ENCODE results near the gene CCL25. TPM values are rescaled to one million over a fixed set of nuclear protein-coding genes. Genes with fewer than 3 reads are reported as not detected.

Gene CCL25
- total RNA-seq, 2 experiments from 2014 or later = not detected

- H3K4me3 Mint-ChIP-seq = no peak overlapping the region
- H3K36me3 Mint-ChIP-seq (ENCODE audit: low read depth) = no peaks in the 10 kb centered on the region
- no peaks in the 10 kb centered on the region for H3K4me1 Mint-ChIP-seq
- no peak overlapping the region for H3K27ac Mint-ChIP-seq
- DNase-seq = no peak
- peaks cover 2% of the 10 kb centered on the region for H3K27me3 Mint-ChIP-seq
- H3K9me3 Mint-ChIP-seq = no peaks in the 10 kb centered on the region
- POLR2A ChIA-PET = no interaction called here
- CTCF ChIA-PET = no interaction called here
These were observed 29.3 kb downstream of the CCL25 start for GRCh38 chr19:8081569-8082550.

DNA sequence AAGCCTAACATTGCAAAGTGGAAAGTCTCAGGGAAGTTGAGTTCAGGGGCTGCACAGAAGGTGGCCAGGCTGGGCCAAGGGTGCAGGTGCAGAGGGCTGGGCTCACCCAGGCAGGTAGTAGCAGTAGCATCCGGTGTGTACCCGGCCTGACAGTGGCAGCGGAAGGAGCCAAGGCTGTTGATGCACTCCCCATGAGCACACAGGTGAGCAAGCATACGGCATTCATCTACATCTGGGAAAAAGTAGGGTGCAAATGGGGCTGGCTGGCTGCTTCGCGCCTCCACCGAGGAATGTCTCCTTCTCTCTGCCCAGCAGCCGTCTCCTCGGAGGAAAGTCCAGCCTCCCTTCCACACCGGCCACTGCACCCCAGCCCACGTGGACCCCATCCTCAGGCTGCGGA lies 30.6 kb downstream of the CCL25 start:
- H3K27ac Mint-ChIP-seq = no peak overlapping the region

DNA sequence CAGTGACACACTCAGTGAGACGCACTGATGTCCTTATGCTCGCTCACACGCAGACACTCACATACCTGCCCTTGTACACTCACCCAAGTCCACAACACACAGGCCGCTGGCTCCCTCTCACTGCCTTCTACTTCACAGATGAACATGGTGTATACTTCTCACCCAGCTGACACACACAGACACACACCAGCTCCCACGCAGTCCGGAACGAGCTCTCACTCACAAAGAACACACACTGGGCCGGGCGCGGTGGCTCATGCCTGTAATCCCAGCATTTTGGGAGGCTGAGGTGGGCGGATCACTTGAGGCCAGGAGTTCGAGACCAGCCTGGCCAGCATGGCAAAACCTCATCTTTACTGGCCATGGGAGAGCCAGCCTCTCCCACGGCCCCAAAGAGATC lies 31.6 kb downstream of the CCL25 start:
- no peaks in the 10 kb centered on the region for H3K9me3 Mint-ChIP-seq
- H3K4me3 Mint-ChIP-seq = no peak overlapping the region
- no peak overlapping the region for H3K27ac Mint-ChIP-seq
- ChIA-PET CTCF (no interaction called here), POLR2A (no interaction called here)
- DNase-seq = no peak
- peaks cover 2% of the 10 kb centered on the region for H3K27me3 Mint-ChIP-seq
- H3K4me1 Mint-ChIP-seq = no peaks in the 10 kb centered on the region
- no peaks in the 10 kb centered on the region for H3K36me3 Mint-ChIP-seq (ENCODE audit: low read depth)

More for the DNA sequence above, 30.6 kb downstream of the CCL25 start:
- H3K27me3 Mint-ChIP-seq = peaks cover 2% of the 10 kb centered on the region
- H3K36me3 Mint-ChIP-seq (ENCODE audit: low read depth) = no peaks in the 10 kb centered on the region
- CTCF ChIA-PET = no interaction called here
- H3K9me3 Mint-ChIP-seq = no peaks in the 10 kb centered on the region
- no peaks in the 10 kb centered on the region for H3K4me1 Mint-ChIP-seq
- DNase-seq = no peak
- H3K4me3 Mint-ChIP-seq = no peak overlapping the region
- POLR2A ChIA-PET = no interaction called here

DNA sequence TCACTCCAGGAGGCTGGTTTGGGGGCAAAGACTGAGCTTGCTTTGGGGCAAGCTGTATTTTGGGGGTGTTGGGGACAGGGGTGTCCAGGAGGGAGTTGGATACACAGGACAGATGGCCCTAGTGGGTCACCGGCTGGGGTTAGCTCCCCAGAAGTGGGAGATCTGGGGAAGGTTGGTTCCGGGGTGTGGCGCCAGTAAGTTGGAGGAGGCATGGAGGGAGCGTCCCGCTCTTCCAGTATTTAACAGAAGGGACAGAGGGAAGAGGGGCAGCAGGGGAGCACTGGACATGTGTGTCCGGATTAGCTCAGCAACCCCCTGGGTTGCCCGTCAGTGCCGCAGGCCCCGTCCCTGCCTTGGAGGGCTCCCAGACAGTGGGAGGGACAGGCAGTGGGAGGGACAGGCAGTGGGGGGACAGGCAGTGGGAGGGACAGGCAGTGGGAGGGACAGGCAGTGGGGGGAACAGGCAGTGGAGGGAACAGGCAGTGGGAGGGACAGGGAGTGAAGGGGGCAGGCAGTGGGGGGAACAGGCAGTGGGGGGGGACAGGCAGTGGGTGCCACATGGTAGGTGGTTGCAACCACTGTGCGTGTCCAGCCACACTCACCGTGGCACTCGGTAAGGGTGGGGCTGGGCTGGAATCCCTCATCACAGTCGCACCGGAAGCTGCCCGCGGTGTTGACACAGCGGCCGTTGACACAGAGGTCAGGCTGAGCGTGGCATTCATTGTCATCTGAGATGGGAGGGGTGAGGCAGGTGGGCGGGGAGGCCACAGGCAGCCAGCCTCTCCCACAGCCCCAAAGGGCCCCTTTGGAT lies 33.2 kb downstream of the CCL25 start:
- Mint-ChIP-seq H3K9me3 (no peaks in the 10 kb centered on the region), H3K4me1 (no peaks in the 10 kb centered on the region), H3K4me3 (no peak overlapping the region), H3K27ac (no peak overlapping the region), H3K27me3 (no peaks in the 10 kb centered on the region), H3K36me3 (ENCODE audit: low read depth) (no peaks in the 10 kb centered on the region)
- ChIA-PET CTCF (no interaction called here), POLR2A (no interaction called here)
- no peak for DNase-seq

DNA sequence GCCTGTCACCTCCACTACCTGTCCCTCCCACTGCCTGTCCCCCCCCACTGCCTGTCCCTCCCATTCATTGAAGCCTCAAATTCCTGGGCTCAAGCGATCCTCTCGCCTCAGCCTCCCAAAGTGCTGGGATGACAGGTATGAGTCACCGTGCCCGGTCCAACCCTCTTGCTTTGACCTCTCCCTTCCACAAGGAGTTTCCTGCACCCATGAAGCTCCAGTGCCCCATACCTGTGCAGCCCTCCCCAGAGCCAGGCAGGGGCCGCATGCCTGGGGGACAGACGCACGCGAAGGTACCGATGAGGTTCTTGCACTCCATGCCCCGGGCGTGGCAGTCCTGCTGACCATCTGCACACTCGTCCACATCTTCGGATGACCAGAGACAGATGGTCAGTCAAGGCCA lies 34.3 kb downstream of the CCL25 start:
- ChIA-PET POLR2A (no interaction called here), CTCF (no interaction called here)
- Mint-ChIP-seq H3K27me3 (no peaks in the 10 kb centered on the region), H3K36me3 (ENCODE audit: low read depth) (no peaks in the 10 kb centered on the region), H3K9me3 (no peaks in the 10 kb centered on the region), H3K4me3 (no peak overlapping the region), H3K27ac (no peak overlapping the region), H3K4me1 (no peaks in the 10 kb centered on the region)
- DNase-seq = no peak

GRCh38 chr19:8087876-8088275 lies 35.3 kb downstream of the CCL25 start:
- POLR2A ChIA-PET = no interaction called here
- Mint-ChIP-seq H3K27ac (no peak overlapping the region), H3K36me3 (ENCODE audit: low read depth) (no peaks in the 10 kb centered on the region), H3K27me3 (no peaks in the 10 kb centered on the region), H3K4me1 (no peaks in the 10 kb centered on the region), H3K9me3 (no peaks in the 10 kb centered on the region), H3K4me3 (no peak overlapping the region)
- CTCF ChIA-PET = no interaction called here
- no peak for DNase-seq

- H3K9me3 Mint-ChIP-seq = peaks cover 1% of the 10 kb centered on the region
- POLR2A ChIA-PET = no interaction called here
These were observed 36.4 kb downstream of the CCL25 start for GRCh38 chr19:8088752-8089663.

DNA sequence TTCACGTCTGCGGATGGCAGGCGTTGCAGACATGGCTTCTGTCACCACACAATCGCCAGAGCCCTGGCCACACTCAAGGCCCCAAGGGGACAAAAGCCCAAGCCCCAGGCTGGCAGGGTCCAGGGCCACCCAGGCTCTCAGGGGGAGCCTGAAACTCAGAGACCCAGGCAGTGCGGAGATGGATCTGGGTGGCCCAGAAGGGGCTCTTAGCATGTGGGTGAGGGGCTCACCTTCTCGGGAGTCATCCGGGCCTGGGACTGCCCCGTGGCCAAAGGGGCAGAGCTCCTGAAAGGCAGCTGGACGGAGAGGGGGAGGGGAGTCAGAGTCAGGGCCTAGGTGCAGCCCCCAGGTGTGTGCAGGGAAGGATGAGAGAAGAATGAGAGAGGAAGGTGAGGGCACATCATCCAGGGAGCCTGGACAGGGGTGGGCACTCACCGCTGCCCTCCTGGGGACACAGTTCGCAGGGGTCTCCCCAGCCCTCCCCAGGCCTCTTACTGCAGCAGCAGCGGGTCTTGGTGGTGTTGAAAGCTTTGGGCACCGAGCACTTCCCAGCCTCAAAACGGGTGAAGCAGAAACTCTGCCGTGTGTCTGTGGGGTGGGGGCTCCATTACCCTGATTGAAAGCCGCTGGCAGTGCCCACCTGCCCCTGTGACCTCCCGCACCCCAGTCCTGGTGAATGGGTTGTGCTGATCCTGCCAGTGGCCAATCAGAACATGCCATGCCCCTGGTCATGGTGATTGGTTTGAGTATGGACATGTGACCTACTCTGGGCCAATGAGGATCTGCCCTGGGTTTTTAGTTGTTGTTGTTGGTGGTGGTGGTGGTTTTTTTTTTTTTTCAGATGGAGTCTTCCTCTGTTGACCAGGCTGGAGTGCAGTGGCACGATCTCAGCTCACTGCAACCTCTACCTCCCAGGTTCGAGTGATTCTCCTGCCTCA lies 37.4 kb downstream of the CCL25 start:
- H3K27ac Mint-ChIP-seq = no peak overlapping the region
- peaks cover 8% of the 10 kb centered on the region for H3K9me3 Mint-ChIP-seq
- H3K4me1 Mint-ChIP-seq = no peaks in the 10 kb centered on the region
- no peaks in the 10 kb centered on the region for H3K27me3 Mint-ChIP-seq
- no peak overlapping the region for H3K4me3 Mint-ChIP-seq
- CTCF ChIA-PET = no interaction called here
- H3K36me3 Mint-ChIP-seq (ENCODE audit: low read depth) = no peaks in the 10 kb centered on the region
- POLR2A ChIA-PET = no interaction called here
- DNase-seq = no peak

More at GRCh38 chr19:8088752-8089663, 36.4 kb downstream of the CCL25 start:
- Mint-ChIP-seq H3K4me1 (no peaks in the 10 kb centered on the region), H3K27me3 (no peaks in the 10 kb centered on the region), H3K4me3 (no peak overlapping the region), H3K27ac (no peak overlapping the region), H3K36me3 (ENCODE audit: low read depth) (no peaks in the 10 kb centered on the region)
- CTCF ChIA-PET = no interaction called here
- DNase-seq = no peak

GRCh38 chr19:8090950-8091349 lies 38.4 kb downstream of the CCL25 start:
- POLR2A ChIA-PET = no interaction called here
- CTCF ChIA-PET = no interaction called here
- Mint-ChIP-seq H3K4me3 (no peak overlapping the region), H3K4me1 (no peaks in the 10 kb centered on the region), H3K27me3 (no peaks in the 10 kb centered on the region), H3K36me3 (ENCODE audit: low read depth) (no peaks in the 10 kb centered on the region), H3K9me3 (peaks cover 15% of the 10 kb centered on the region), H3K27ac (no peak overlapping the region)
- DNase-seq = no peak

GRCh38 chr19:8093740-8094139 lies 41.2 kb downstream of the CCL25 start:
- POLR2A ChIA-PET = no interaction called here
- Mint-ChIP-seq H3K9me3 (peaks cover 23% of the 10 kb centered on the region), H3K27ac (no peak overlapping the region), H3K4me1 (no peaks in the 10 kb centered on the region), H3K27me3 (no peaks in the 10 kb centered on the region), H3K36me3 (ENCODE audit: low read depth) (peaks cover 2% of the 10 kb centered on the region), H3K4me3 (no peak overlapping the region)
- DNase-seq = no peak
- CTCF ChIA-PET = no interaction called here

DNA sequence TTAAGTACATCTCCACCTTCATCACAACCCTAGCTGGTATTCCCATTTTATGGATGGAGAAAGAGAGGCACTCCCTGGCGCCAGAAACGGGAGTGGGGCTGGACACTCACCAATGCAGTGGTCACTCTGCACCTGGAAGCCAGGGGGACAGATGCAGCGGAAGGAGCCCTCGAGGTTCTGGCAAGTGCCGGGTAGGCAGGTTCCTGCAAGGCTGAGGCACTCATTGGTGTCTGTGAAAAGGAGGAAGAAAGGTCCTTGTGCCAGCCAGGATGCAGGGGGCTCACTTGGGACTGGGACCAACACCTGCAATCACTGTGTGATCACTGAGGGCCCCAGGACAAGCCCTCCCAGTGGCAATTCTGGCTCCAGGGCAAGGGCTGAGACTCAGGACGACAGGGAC lies 41.8 kb downstream of the CCL25 start:
- CTCF ChIA-PET = no interaction called here
- no peaks in the 10 kb centered on the region for H3K4me1 Mint-ChIP-seq
- H3K27me3 Mint-ChIP-seq = no peaks in the 10 kb centered on the region
- no peak overlapping the region for H3K4me3 Mint-ChIP-seq
- no peak for DNase-seq
- no peak overlapping the region for H3K27ac Mint-ChIP-seq
- peaks cover 2% of the 10 kb centered on the region for H3K36me3 Mint-ChIP-seq (ENCODE audit: low read depth)
- peaks cover 23% of the 10 kb centered on the region for H3K9me3 Mint-ChIP-seq
- POLR2A ChIA-PET = no interaction called here

GRCh38 chr19:8095354-8095886 lies 42.9 kb downstream of the CCL25 start:
- H3K9me3 Mint-ChIP-seq = peaks cover 23% of the 10 kb centered on the region
- peaks cover 2% of the 10 kb centered on the region for H3K36me3 Mint-ChIP-seq (ENCODE audit: low read depth)
- no peaks in the 10 kb centered on the region for H3K27me3 Mint-ChIP-seq
- no peak overlapping the region for H3K27ac Mint-ChIP-seq
- ChIA-PET CTCF (no interaction called here), POLR2A (no interaction called here)
- no peak overlapping the region for H3K4me3 Mint-ChIP-seq
- DNase-seq = no peak
- no peaks in the 10 kb centered on the region for H3K4me1 Mint-ChIP-seq

All from activated CD4-positive, alpha-beta memory T cell treated with anti-CD3 and anti-CD28 coated beads, Interleukin-2, amount 10 ng/mL, durations not matched to agents 7 days and 5 days (primary cell).